K562 (cell line): ENCODE measurements around the gene MRPL40. TPM values are rescaled to one million over a fixed set of nuclear protein-coding genes. Genes with fewer than 3 reads are reported as not detected.

Source experiments
- ATAC-seq: fragments of 200-7000 bp; cut with Tn5 transposase; 3 replicates; pipeline ENCODE4 v1.9.1; 2020; ENCODE audit warnings: moderate library complexity
- BruUV-seq: library from RNA; stranded (reverse); fragments of 400-500 nt; replicated peaks from 2 replicates; lab custom pipeline; 2021; lab: Mats Ljungman, UMichigan
- CTCF ChIA-PET: fragments of 300-600 bp; formaldehyde crosslinking; extraction: SDS; loops from one replicate; lab custom pipeline; 2021; ENCODE audit warnings: low intra/inter-chr PET ratio; lab: Yijun Ruan, JAX
- POLR2A ChIA-PET: fragments of 300-600, 350-650 bp; sonication (Branson Sonifier 250); formaldehyde crosslinking; extraction: SDS; loops from one replicate; lab custom pipeline; 2021; ENCODE audit warnings: antibody characterized with exemption, inconsistent platforms; lab: Yijun Ruan, JAX
- DNase-seq, 4 experiments: peaks; one replicate each; pipeline versions ENCODE4 v3.0.0 to v3.0.0-alpha.2; 2011 to 2018; ENCODE audit warnings: low spot score in 3 of 4, mixed read lengths in 3 of 4; ENCODE audit errors: extremely low read depth in 1 of 4
- FAIRE-seq: peaks from 2 replicates; lab custom pipeline; 2011; peaks lifted over from hg19 to GRCh38; lab: Jason Lieb, UNC
- H2AFZ ChIP-seq: 2 replicates; pipeline ENCODE4 v1.6.0; 2011; ENCODE audit warnings: low read depth, low read length, control low read depth, inconsistent platforms
- H3K27ac ChIP-seq: fragments of 200-600 bp; 3 replicates; pipeline ENCODE4 v1.8.0; 2011; ENCODE audit warnings: low read depth, mild to moderate bottlenecking, control low read depth, inconsistent platforms, low read length, moderate library complexity, mixed read lengths; ENCODE audit errors: extremely low read depth
- H3K27me3 ChIP-seq, 2 experiments: fragments of 300-600 bp in 1 of 2; 2 replicates in 1 of 2; 3 replicates in 1 of 2; pipeline versions ENCODE4 v1.6.0 to v1.8.0; 2011; ENCODE audit warnings: inconsistent platforms in 2 of 2, low read length in 2 of 2, mild to moderate bottlenecking in 1 of 2, mixed read lengths in 1 of 2, moderate library complexity in 1 of 2; ENCODE audit not compliant: control insufficient read depth in 2 of 2, insufficient read depth in 2 of 2
- H3K36me3 ChIP-seq: fragments of 300-600 bp; 3 replicates; pipeline ENCODE4 v1.8.0; 2011; ENCODE audit warnings: mild to moderate bottlenecking, low read length, inconsistent platforms; ENCODE audit not compliant: control insufficient read depth, insufficient read depth
- H3K4me1 ChIP-seq, 2 experiments: fragments of 200-600 bp in 1 of 2; replicated peaks in 1 of 2; 2 replicates in 1 of 2; 3 replicates in 1 of 2; pipeline versions ENCODE4 v1.5.1 to v1.8.0; 2011; ENCODE audit warnings: inconsistent platforms in 2 of 2, low read length in 2 of 2, mild to moderate bottlenecking in 1 of 2, mixed read lengths in 1 of 2, moderate library complexity in 1 of 2; ENCODE audit not compliant: control insufficient read depth in 2 of 2, insufficient read depth in 2 of 2
- H3K4me2 ChIP-seq: 2 replicates; pipeline ENCODE4 v1.6.1; 2011; ENCODE audit warnings: low read length, control low read depth, inconsistent platforms, mixed read lengths; ENCODE audit not compliant: insufficient read depth
- H3K4me3 ChIP-seq: fragments of 200-600 bp; sonication (generic), shearing (Covaris generic); 2 replicates; pipeline ENCODE4 v1.5.1; 2016; ENCODE audit warnings: control low read depth, inconsistent platforms
- H3K79me2 ChIP-seq: fragments of 200-600 bp; 3 replicates; pipeline ENCODE4 v1.8.0; 2011; ENCODE audit warnings: low read length, inconsistent platforms; ENCODE audit not compliant: control insufficient read depth, insufficient read depth
- H3K9ac ChIP-seq, 2 experiments: 2 replicates each; pipeline versions ENCODE4 v1.6.0 to v1.6.1; 2011; ENCODE audit warnings: low read depth in 2 of 2, low read length in 2 of 2, control low read depth in 1 of 2, inconsistent platforms in 1 of 2, mild to moderate bottlenecking in 1 of 2, mixed read lengths in 1 of 2; ENCODE audit not compliant: insufficient read depth in 1 of 2
- H3K9me1 ChIP-seq: one replicate; pipeline ENCODE4 v1.6.0; 2011; ENCODE audit warnings: inconsistent platforms, mild to moderate bottlenecking, low read length, moderate library complexity; ENCODE audit not compliant: control insufficient read depth, insufficient read depth
- H3K9me3 ChIP-seq: replicated peaks from 2 replicates; pipeline ENCODE4 v1.5.1; 2011; ENCODE audit warnings: low read depth, low read length, inconsistent platforms; ENCODE audit not compliant: control insufficient read depth, insufficient read depth
- H4K20me1 ChIP-seq: replicated peaks from 2 replicates; pipeline ENCODE4 v1.6.1; 2011; ENCODE audit warnings: low read length, inconsistent platforms, mixed read lengths; ENCODE audit not compliant: control insufficient read depth, insufficient read depth
- ATF2 ChIP-seq: sonication (generic); formaldehyde crosslinking; IDR thresholded peaks from 2 replicates; pipeline ENCODE4 v1.8.1; 2022; ENCODE audit warnings: missing genetic modification reagents
- GTF2A2 ChIP-seq: IDR thresholded peaks from 2 replicates; pipeline ENCODE4 v1.6.1; 2016; ENCODE audit warnings: mild to moderate bottlenecking, missing genetic modification characterization, missing compliant biosample characterization
- HES1 ChIP-seq: fragments of 450-650 bp; IDR thresholded peaks from 2 replicates; pipeline ENCODE4 v1.6.1; 2016; ENCODE audit warnings: low read depth, mild to moderate bottlenecking, moderate library complexity
- MED1 ChIP-seq: sonication (generic); formaldehyde crosslinking; IDR thresholded peaks from 2 replicates; pipeline ENCODE4 v1.8.1; 2023; ENCODE audit warnings: missing genetic modification reagents, borderline replicate concordance
- MTA2 ChIP-seq: fragments of 450-650 bp; IDR thresholded peaks from 2 replicates; pipeline ENCODE4 v1.6.1; 2016; ENCODE audit warnings: low read depth
- NCOA1 ChIP-seq: fragments of 450-650 bp; IDR thresholded peaks from 2 replicates; pipeline ENCODE4 v1.6.1; 2016; ENCODE audit warnings: low read depth
- PHF8 ChIP-seq: fragments of 200-600 bp; sonication (generic); IDR thresholded peaks from 2 replicates; pipeline ENCODE4 v1.6.1; 2012; ENCODE audit warnings: mixed run types, mild to moderate bottlenecking, inconsistent platforms, low read length, moderate library complexity, borderline replicate concordance
- SMAD1 ChIP-seq: fragments of 150-350 bp; IDR thresholded peaks from 2 replicates; pipeline ENCODE4 v1.6.1; 2014; ENCODE audit warnings: low read length, low read depth; ENCODE audit not compliant: partially characterized antibody
- SMC3 ChIP-seq: conservative IDR thresholded peaks from 2 replicates; pipeline ENCODE4 v1.6.1; 2011; ENCODE audit warnings: low read depth, low read length, improper control_type of control experiment; ENCODE audit not compliant: insufficient read depth
- STAT5B ChIP-seq: fragments of 250-450 bp; sonication (Bioruptor Pico); IDR thresholded peaks from 2 replicates; pipeline ENCODE4 v1.8.0; 2021; ENCODE audit warnings: mild to moderate bottlenecking, inconsistent platforms
- TCF7 ChIP-seq: sonication (generic); IDR thresholded peaks from 2 replicates; pipeline ENCODE4 v1.6.1; 2016; ENCODE audit warnings: antibody characterized with exemption, borderline replicate concordance
- TGIF2 ChIP-seq: sonication (generic); formaldehyde crosslinking; IDR thresholded peaks from 2 replicates; pipeline ENCODE4 v1.8.1; 2022; ENCODE audit warnings: mild to moderate bottlenecking, missing genetic modification reagents, moderate library complexity
- ZC3H4 ChIP-seq: sonication (generic); formaldehyde crosslinking; IDR thresholded peaks from 2 replicates; pipeline ENCODE4 v1.9.0; 2021; ENCODE audit warnings: missing genetic modification reagents, borderline replicate concordance
- ZKSCAN1 ChIP-seq: fragments of 150-350 bp; IDR thresholded peaks from 2 replicates; pipeline ENCODE4 v1.6.1; 2016; ENCODE audit warnings: low read depth, low read length
- ZNF316 ChIP-seq: fragments of 450-650 bp; IDR thresholded peaks from 2 replicates; pipeline ENCODE4 v1.6.1; 2016
- ZNF639 ChIP-seq, 2 experiments: fragments of 200-800 bp in 1 of 2; sonication (Bioruptor generic) in 1 of 2; sonication (generic) in 1 of 2; formaldehyde crosslinking in 1 of 2; IDR thresholded peaks in 1 of 2; conservative IDR thresholded peaks in 1 of 2; 2 replicates each; pipeline versions ENCODE4 v1.5.0 to v1.6.1; 2016 to 2020; ENCODE audit warnings: missing compliant biosample characterization in 1 of 2, missing genetic modification characterization in 1 of 2, missing genetic modification reagents in 1 of 2
- WGBS: fragments of 100-300 bp; shearing (Covaris generic); methylation state at CpG from one replicate; pipeline ENCODE4 v1.1.6; 2016; ENCODE audit warnings: low coverage, mixed read lengths; ENCODE audit not compliant: insufficient coverage; ENCODE audit errors: missing lambda C conversion rate; 5-methylcytosine and 5-hydroxymethylcytosine counted together
- in situ Hi-C: fragments of 300-500 bp; cut with MboI; formaldehyde crosslinking; loops from 4 replicates; pipeline ENCODE4 v1.15.0; 2018; ENCODE audit warnings: inconsistent platforms, mixed read lengths
- intact Hi-C: fragments of 100-400 bp; cut with micrococcal nuclease; formaldehyde crosslinking; loops from 2 replicates; pipeline ENCODE4 v1.14.2; 2022
- polyA plus RNA-seq, 8 experiments: library from polyadenylated mRNA; depleted of rRNA in 4 of 8; stranded (reverse) in 5 of 8; unstranded in 3 of 8; fragments of >200 nt; fragmentation: Nextera tagmentation in 2 of 8; fragmentation: Illumina TruSeq in 1 of 8; extraction: Ambion mirVana in 2 of 8; extraction: Trizol in 1 of 8; gene quantifications; 2 replicates each; pipeline versions ENCODE4 v1.2.1 to v1.2.3, GENCODE V29; 2011 to 2014; ENCODE audit warnings: inconsistent platforms in 1 of 8, missing spikeins in 1 of 8
- total RNA-seq, 7 experiments: library from RNA; depleted of rRNA in 6 of 7; stranded (reverse); fragments of >200 nt in 6 of 7; fragmentation: Illumina TruSeq in 2 of 7; extraction: Trizol in 2 of 7; gene quantifications; 2 replicates each; pipeline versions ENCODE4 v1.2.1 to v1.2.3, GENCODE V29; 2011 to 2021; ENCODE audit warnings: low replicate concordance in 1 of 7

Gene MRPL40
- total and polyA plus RNA-seq, 9 of the 15 experiments (the other 6 are each of a cell fraction or from before 2014, with no cell fraction given) = 132 to 652 (median 208) TPM

- TF ChIP-seq NCOA1 = no peak
- no peak for TF ChIP-seq STAT5B (CRISPR knock-in tag)
- peak in 1 of 2 experiments; percentile 20; a peak in 1 of 4 replicates for TF ChIP-seq ZNF639 (CRISPR knock-in tag; conservative IDR thresholded peaks at IDR 0.05 in 1 of 2, IDR thresholded peaks at IDR 0.05 in 1 of 2)
- TF ChIP-seq, all 486 proteins: peak for 33
Observed at GRCh38 chr22:19466848-19467752, 34.8 kb downstream of the MRPL40 start (continued).

- no peak overlapping the region for H3K4me3 ChIP-seq
- no peak overlapping the region for H3K9ac ChIP-seq
- WGBS = 91% methylated on average over 6 of the region's 6 CpGs
- DNase-seq = no peak
- H3K4me2 ChIP-seq = no peak overlapping the region
- no peaks in the 10 kb centered on the region for H3K9me3 ChIP-seq
- no peak overlapping the region for H2AFZ ChIP-seq
- peaks cover 100% of the 10 kb centered on the region for H3K36me3 ChIP-seq
- intact Hi-C loops = no loop called here
- POLR2A ChIA-PET = interaction anchor here (0.7 to 13.6 kb wide), 10 partner anchors 11 to 295 kb away, joined by 3 to 148 read pairs (median 4); partner anchors contain the start of genes CDC45, HIRA, MRPL40 and UFD1
- H3K27me3 ChIP-seq = no peaks in the 10 kb centered on the region
- no peak for ATAC-seq
- no peaks in the 10 kb centered on the region for H3K4me1 ChIP-seq
- in situ Hi-C loops = no loop called here
- peaks cover 23% of the 10 kb centered on the region for H4K20me1 ChIP-seq
- FAIRE-seq = no peak
- H3K27ac ChIP-seq = no peak overlapping the region
- BruUV-seq = no TSS peak
- H3K9me1 ChIP-seq = peaks cover 9% of the 10 kb centered on the region
- peaks cover 7% of the 10 kb centered on the region for H3K79me2 ChIP-seq
- CTCF ChIA-PET = no interaction called here
- TF ChIP-seq ZC3H4 (CRISPR knock-in tag) (peak; percentile 59; the same call in 1 of the 2 replicates), MTA2 (no peak), SMAD1 (no peak), ZNF316 (no peak), TGIF2 (CRISPR knock-in tag) (no peak), ZKSCAN1 (0 out of 2 replicates have a peak, but pooled peaks have one; percentile 61), MED1 (CRISPR knock-in tag) (peak; percentile 68; the same call in 1 of the 2 replicates), SMC3 (0 out of 2 replicates have a peak, but pooled peaks have one; percentile 5), ATF2 (CRISPR knock-in tag) (0 out of 2 replicates have a peak, but pooled peaks have one; percentile 16), HES1 (no peak), TCF7 (no peak), GTF2A2 (tag) (no peak), PHF8 (no peak)
Observed at GRCh38 chr22:19467912-19468311, 35.6 kb downstream of the MRPL40 start.
